Sigmoid colon (tissue), 4 donors: ENCODE results near the gene SDF2L1.

Experiments
- EP300 ChIP-seq, 4 donors: sonication (generic); formaldehyde crosslinking; IDR thresholded peaks; one replicate each; pipeline ENCODE4 v1.6.1; 2017; ENCODE audit warnings: antibody characterized with exemption in 4 of 4
- POLR2A ChIP-seq, 2 donors: fragments of 450-650 bp; IDR thresholded peaks; one replicate each; pipeline ENCODE4 v1.6.1; 2016; ENCODE audit warnings: antibody characterized with exemption in 2 of 2, mild to moderate bottlenecking in 2 of 2, moderate library complexity in 2 of 2
- POLR2AphosphoS5 ChIP-seq, 4 donors: sonication (generic); formaldehyde crosslinking; IDR thresholded peaks; one replicate each; pipeline ENCODE4 v1.6.1; 2017; ENCODE audit warnings: antibody characterized with exemption in 4 of 4
- TF ChIP-seq, protein P1 (sequence below), 4 experiments: fragments of 450-650 bp in 3 of 4; fragments of 200-600 bp in 1 of 4; IDR thresholded peaks; one replicate each; pipeline ENCODE4 v1.5.1; 2016 to 2019; ENCODE audit warnings: antibody characterized with exemption in 4 of 4, mild to moderate bottlenecking in 3 of 4, moderate library complexity in 2 of 4

DNA sequence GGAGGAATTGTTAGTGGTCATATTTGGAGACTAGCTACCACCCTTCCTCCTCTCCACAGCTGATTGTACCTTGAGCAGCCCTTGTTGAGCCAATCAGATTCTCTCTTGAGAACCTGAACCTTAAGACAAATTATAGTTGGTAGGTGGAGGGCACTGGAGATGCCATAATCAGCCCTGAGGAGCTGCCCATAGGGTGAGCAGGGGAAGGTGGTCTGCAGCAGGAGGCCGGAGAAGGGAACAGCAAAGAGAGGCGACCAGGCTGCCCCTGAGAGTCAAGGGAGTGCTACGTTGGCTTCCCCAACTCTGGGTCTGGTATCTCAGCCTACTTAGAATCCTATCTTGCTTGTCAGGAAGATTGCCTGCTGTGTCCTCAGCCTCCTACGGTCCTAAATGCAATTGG lies 2.7 kb upstream of the SDF2L1 start:
- TF ChIP-seq, protein P1, sequence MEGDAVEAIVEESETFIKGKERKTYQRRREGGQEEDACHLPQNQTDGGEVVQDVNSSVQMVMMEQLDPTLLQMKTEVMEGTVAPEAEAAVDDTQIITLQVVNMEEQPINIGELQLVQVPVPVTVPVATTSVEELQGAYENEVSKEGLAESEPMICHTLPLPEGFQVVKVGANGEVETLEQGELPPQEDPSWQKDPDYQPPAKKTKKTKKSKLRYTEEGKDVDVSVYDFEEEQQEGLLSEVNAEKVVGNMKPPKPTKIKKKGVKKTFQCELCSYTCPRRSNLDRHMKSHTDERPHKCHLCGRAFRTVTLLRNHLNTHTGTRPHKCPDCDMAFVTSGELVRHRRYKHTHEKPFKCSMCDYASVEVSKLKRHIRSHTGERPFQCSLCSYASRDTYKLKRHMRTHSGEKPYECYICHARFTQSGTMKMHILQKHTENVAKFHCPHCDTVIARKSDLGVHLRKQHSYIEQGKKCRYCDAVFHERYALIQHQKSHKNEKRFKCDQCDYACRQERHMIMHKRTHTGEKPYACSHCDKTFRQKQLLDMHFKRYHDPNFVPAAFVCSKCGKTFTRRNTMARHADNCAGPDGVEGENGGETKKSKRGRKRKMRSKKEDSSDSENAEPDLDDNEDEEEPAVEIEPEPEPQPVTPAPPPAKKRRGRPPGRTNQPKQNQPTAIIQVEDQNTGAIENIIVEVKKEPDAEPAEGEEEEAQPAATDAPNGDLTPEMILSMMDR (IDR thresholded peaks at IDR 0.05), result no peak
- TF ChIP-seq POLR2A (IDR thresholded peaks at IDR 0.05), result no peak
- no peak for TF ChIP-seq POLR2AphosphoS5 (IDR thresholded peaks at IDR 0.05)
- no peak for TF ChIP-seq EP300 (IDR thresholded peaks at IDR 0.05)
